GM23338 (cell line): ENCODE results near the gene LTB.

Source experiments
- CTCF ChIP-seq, 2 experiments: fragments of 200-600 bp in 1 of 2; sonication (generic) in 1 of 2; conservative IDR thresholded peaks; 2 replicates each; pipeline versions ENCODE4 v1.5.1 to v1.6.1; 2016 to 2017; ENCODE audit warnings: antibody characterized with exemption in 2 of 2, low read depth in 2 of 2, mild to moderate bottlenecking in 2 of 2, moderate library complexity in 1 of 2
- ZNF331 ChIP-seq: fragments of 250-450 bp; sonication (Bioruptor Pico); IDR thresholded peaks from 2 replicates; pipeline ENCODE4 v1.5.0; 2020; ENCODE audit warnings: low read depth, mild to moderate bottlenecking, moderate library complexity

- no peak for TF ChIP-seq ZNF331 (CRISPR knock-in tag)
- TF ChIP-seq CTCF (conservative IDR thresholded peaks at IDR 0.05; ENCODE audit: low read depth in 2 of 2) = no peak
Observed at GRCh38 chr6:31581434-31582229, 592 bp downstream of the LTB start.
